A549 treated with dexamethasone at 1 μM for 4 hours (cell line): ENCODE results near the gene SMCO3. TPM values are rescaled to one million over a fixed set of nuclear protein-coding genes. Genes with fewer than 3 reads are reported as not detected.

Source experiments
- total RNA-seq: library from RNA; stranded (reverse); fragments of 200-300 nt; extraction: Qiagen RNA extraction; gene quantifications from 5 replicates; pipeline ENCODE4 v1.2.3, GENCODE V29; 2022

The SMCO3 gene
- 0.05 TPM in 1 of 5 replicates, not detected in the others for total RNA-seq

GRCh38 chr12:14814014-14814413 lies at the start of gene SMCO3:
SMCO3 (minus strand) TSS chr12:14814182; CDS start chr12:14806680, 7,502 bp downstream.

GRCh38 chr12:14843425-14843887 lies 29.5 kb upstream of the SMCO3 start, which contains the start of gene ART4:
ART4 (minus strand) TSS chr12:14843526; CDS start chr12:14843113, 413 bp downstream.

GRCh38 chr12:14803011-14803829 lies 10.8 kb downstream of the SMCO3 start, which contains the start of the genes C12orf60 and WBP11:
C12orf60 (plus strand) TSS chr12:14803670; CDS start chr12:14822936, 19,266 bp downstream.
WBP11 (minus strand) TSS chr12:14803478; CDS start chr12:14801383, 2,095 bp downstream.

Other genes with a start within 250 kb of the SMCO3 start
- gene PLBD1, start 246.3 kb downstream of the SMCO3 start, total RNA-seq: 3.9 to 6.3 TPM (median 4.8 TPM) in 5 replicates
- 0.03 TPM in 1 of 5 replicates, not detected in the others for gene GUCY2C, start 117.6 kb downstream of the SMCO3 start, total RNA-seq
- gene WBP11, start 10.7 kb downstream of the SMCO3 start, total RNA-seq: 44.8 to 56.1 TPM (median 50.4 TPM) in 5 replicates
- 1.3 to 2.1 TPM (median 1.5 TPM) in 5 replicates for gene C12orf60, start 10.5 kb downstream of the SMCO3 start, total RNA-seq
- 0.15 TPM in 1 of 5 replicates, not detected in the others for gene ART4, start 29.3 kb upstream of the SMCO3 start, total RNA-seq
- not detected in 5 replicates for gene MGP, start 71.7 kb upstream of the SMCO3 start, total RNA-seq
- gene ERP27, start 124.4 kb upstream of the SMCO3 start, total RNA-seq: not detected in 5 replicates
- 0.83 to 1.5 TPM (median 1.3 TPM) in 5 replicates for gene ARHGDIB, start 147.4 kb upstream of the SMCO3 start, total RNA-seq
- gene PDE6H, start 158.9 kb upstream of the SMCO3 start, total RNA-seq: not detected in 5 replicates